ENCODE measurements around the gene CHN2.
A peak's percentile ranks its signal among the peaks of the same experiment; 100 is the strongest.

Gene CHN2

GRCh38 chr7:29255199-29255878 lies 60.8 kb downstream of the CHN2 start:
- TF ChIP-seq CSRNP3 (CRISPR knock-in tag; IDR thresholded peaks at IDR 0.05), result 0 out of 2 replicates have a peak, but pooled peaks have one; percentile 4
- no peak for TF ChIP-seq BACH2 (CRISPR knock-in tag; IDR thresholded peaks at IDR 0.05; ENCODE audit: borderline replicate concordance)
- ATAC-seq, result no peak

- TF ChIP-seq ZFP3 (CRISPR knock-in tag; IDR thresholded peaks at IDR 0.05) (0 out of 2 replicates have a peak, but pooled peaks have one; percentile 35), ZNF8 (CRISPR knock-in tag; IDR thresholded peaks at IDR 0.05) (no peak; the same call in 1 of the 2 replicates), PATZ1 (CRISPR knock-in tag; IDR thresholded peaks at IDR 0.05; ENCODE audit: borderline replicate concordance) (peak; percentile 77; the same call in 1 of the 2 replicates), TCF4 (CRISPR knock-in tag; IDR thresholded peaks at IDR 0.05; ENCODE audit: borderline replicate concordance) (peak; percentile 54; the same call in 1 of the 2 replicates), GLIS3 (CRISPR knock-in tag; IDR thresholded peaks at IDR 0.05) (peak; percentile 86), RARB (CRISPR knock-in tag; IDR thresholded peaks at IDR 0.05) (no peak), TSHZ2 (CRISPR knock-in tag; IDR thresholded peaks at IDR 0.05) (peak; percentile 63; the same call in 1 of the 2 replicates), ISL1 (CRISPR knock-in tag; IDR thresholded peaks at IDR 0.05) (peak; percentile 99), ARNTL (CRISPR knock-in tag; IDR thresholded peaks at IDR 0.05; ENCODE audit: borderline replicate concordance, low read depth) (no peak), BACH2 (CRISPR knock-in tag; IDR thresholded peaks at IDR 0.05; ENCODE audit: borderline replicate concordance) (no peak), CREB5 (CRISPR knock-in tag; IDR thresholded peaks at IDR 0.05; ENCODE audit: low read depth) (no peak; the same call in 1 of the 2 replicates), CSRNP3 (CRISPR knock-in tag; IDR thresholded peaks at IDR 0.05) (peak; percentile 7; the same call in 1 of the 2 replicates), SNAI2 (CRISPR knock-in tag; IDR thresholded peaks at IDR 0.05) (peak; percentile 11; the same call in 1 of the 2 replicates)
- ATAC-seq, result no peak
Observed at GRCh38 chr7:29255906-29256692, 61.5 kb downstream of the CHN2 start.

GRCh38 chr7:29256693-29257002 lies 62.1 kb downstream of the CHN2 start:
- TF ChIP-seq CSDC2 (CRISPR knock-in tag; IDR thresholded peaks at IDR 0.05) (no peak), CSRNP3 (CRISPR knock-in tag; IDR thresholded peaks at IDR 0.05) (no peak), ZNF8 (CRISPR knock-in tag; IDR thresholded peaks at IDR 0.05) (no peak), PPARA (CRISPR knock-in tag; IDR thresholded peaks at IDR 0.05; ENCODE audit: borderline replicate concordance) (no peak), ZC3H10 (CRISPR knock-in tag; IDR thresholded peaks at IDR 0.05) (no peak), RARB (CRISPR knock-in tag; IDR thresholded peaks at IDR 0.05) (no peak), TCF4 (CRISPR knock-in tag; IDR thresholded peaks at IDR 0.05; ENCODE audit: borderline replicate concordance) (no peak), BACH2 (CRISPR knock-in tag; IDR thresholded peaks at IDR 0.05; ENCODE audit: borderline replicate concordance) (no peak), OSR1 (CRISPR knock-in tag; IDR thresholded peaks at IDR 0.05) (no peak), ZNF565 (CRISPR knock-in tag; conservative IDR thresholded peaks at IDR 0.05; ENCODE audit: low read depth) (no peak), ESRRG (CRISPR knock-in tag; IDR thresholded peaks at IDR 0.05) (no peak), PATZ1 (CRISPR knock-in tag; IDR thresholded peaks at IDR 0.05; ENCODE audit: borderline replicate concordance) (no peak), POU6F1 (CRISPR knock-in tag; IDR thresholded peaks at IDR 0.05; ENCODE audit: borderline replicate concordance, low read depth) (no peak)

More at GRCh38 chr7:29256693-29257002, 62.1 kb downstream of the CHN2 start:
- no peak for ATAC-seq

Data from SK-N-SH treated with all-trans-retinoic acid at 6 μM for 48 hours (cell line).